ENCODE data around the gene NUP133.

DNA sequence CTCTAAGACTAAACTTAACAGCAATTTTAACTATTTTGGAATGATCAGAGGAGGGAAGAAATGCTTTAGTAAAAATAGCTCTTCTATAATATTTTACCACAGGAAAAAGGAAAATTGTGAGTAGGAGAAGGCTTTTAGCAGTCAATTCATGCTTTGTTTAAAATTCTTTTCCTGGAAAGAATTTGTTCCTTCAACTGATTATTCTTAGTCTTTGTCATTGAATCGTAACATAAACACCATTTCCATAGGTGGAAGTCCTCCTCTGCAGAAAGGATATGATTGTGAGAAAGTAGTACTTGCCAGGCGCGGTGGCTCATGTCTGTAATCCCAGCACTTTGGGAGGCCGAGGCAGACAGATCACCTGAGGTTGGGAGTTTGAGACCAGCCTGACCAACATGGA lies 62.3 kb downstream of the NUP133 start:
- TF ChIP-seq BCL11A (tag by site-specific recombination; IDR thresholded peaks at IDR 0.05; ENCODE audit: low read depth) (no peak), ZNF223 (tag by site-specific recombination; IDR thresholded peaks at IDR 0.05) (no peak)
- TF ChIP-seq, protein P1, sequence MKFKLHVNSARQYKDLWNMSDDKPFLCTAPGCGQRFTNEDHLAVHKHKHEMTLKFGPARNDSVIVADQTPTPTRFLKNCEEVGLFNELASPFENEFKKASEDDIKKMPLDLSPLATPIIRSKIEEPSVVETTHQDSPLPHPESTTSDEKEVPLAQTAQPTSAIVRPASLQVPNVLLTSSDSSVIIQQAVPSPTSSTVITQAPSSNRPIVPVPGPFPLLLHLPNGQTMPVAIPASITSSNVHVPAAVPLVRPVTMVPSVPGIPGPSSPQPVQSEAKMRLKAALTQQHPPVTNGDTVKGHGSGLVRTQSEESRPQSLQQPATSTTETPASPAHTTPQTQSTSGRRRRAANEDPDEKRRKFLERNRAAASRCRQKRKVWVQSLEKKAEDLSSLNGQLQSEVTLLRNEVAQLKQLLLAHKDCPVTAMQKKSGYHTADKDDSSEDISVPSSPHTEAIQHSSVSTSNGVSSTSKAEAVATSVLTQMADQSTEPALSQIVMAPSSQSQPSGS (tag by site-specific recombination; IDR thresholded peaks at IDR 0.05; ENCODE audit: low read depth): no peak
